H9 (cell line): Measurements from ENCODE around the gene P2RX6. TPM values are rescaled to one million over a fixed set of nuclear protein-coding genes. Genes with fewer than 3 reads are reported as not detected.

Experiments used
- DNase-seq: peaks from one replicate; pipeline ENCODE4 v3.0.0-alpha.2; 2017
- H2AFZ ChIP-seq: one replicate; pipeline ENCODE4 v1.6.1; 2013; ENCODE audit warnings: mild to moderate bottlenecking, low read length, control low read depth, moderate library complexity
- H2AK5ac ChIP-seq: 2 replicates; pipeline ENCODE4 v1.6.1; 2013; ENCODE audit warnings: low read length, control low read depth, mixed read lengths; ENCODE audit not compliant: insufficient read length
- H2BK120ac ChIP-seq: one replicate; pipeline ENCODE4 v1.6.1; 2013; ENCODE audit warnings: low read depth, mild to moderate bottlenecking, low read length, control low read depth, inconsistent platforms; ENCODE audit not compliant: poor library complexity, severe bottlenecking
- H2BK12ac ChIP-seq: 2 replicates; pipeline ENCODE4 v1.6.1; 2013; ENCODE audit warnings: low read length, control low read depth, mixed read lengths, low read depth; ENCODE audit not compliant: insufficient read length
- H2BK15ac ChIP-seq: 2 replicates; pipeline ENCODE4 v1.6.1; 2013; ENCODE audit warnings: low read depth, low read length, control low read depth
- H2BK20ac ChIP-seq: one replicate; pipeline ENCODE4 v1.6.1; 2013; ENCODE audit warnings: low read depth, mild to moderate bottlenecking, low read length, control low read depth, inconsistent platforms; ENCODE audit not compliant: poor library complexity, severe bottlenecking
- H2BK5ac ChIP-seq: 2 replicates; pipeline ENCODE4 v1.6.1; 2013; ENCODE audit warnings: low read length, control low read depth, mixed read lengths; ENCODE audit not compliant: insufficient read length
- H3K14ac ChIP-seq: 2 replicates; pipeline ENCODE4 v1.6.1; 2013; ENCODE audit warnings: low read length, control low read depth; ENCODE audit not compliant: insufficient read depth
- H3K18ac ChIP-seq: 2 replicates; pipeline ENCODE4 v1.6.1; 2013; ENCODE audit warnings: low read depth, mild to moderate bottlenecking, mixed read lengths, low read length, control low read depth; ENCODE audit not compliant: insufficient read length
- H3K23ac ChIP-seq: 2 replicates; pipeline ENCODE4 v1.6.1; 2013; ENCODE audit warnings: low read length, control low read depth, mixed read lengths, low read depth; ENCODE audit not compliant: insufficient read length
- H3K23me2 ChIP-seq: 2 replicates; pipeline ENCODE4 v1.6.1; 2013; ENCODE audit warnings: low read depth, mild to moderate bottlenecking, mixed read lengths, low read length, control low read depth; ENCODE audit not compliant: insufficient read length, poor library complexity, severe bottlenecking
- H3K27ac ChIP-seq: 2 replicates; pipeline ENCODE4 v1.5.1; 2013; ENCODE audit warnings: low read length, control low read depth, mixed read lengths, low read depth; ENCODE audit not compliant: insufficient read length
- H3K27me3 ChIP-seq: 2 replicates; pipeline ENCODE4 v1.6.1; 2013; ENCODE audit warnings: low read length, control low read depth, inconsistent platforms; ENCODE audit not compliant: insufficient read depth
- H3K4ac ChIP-seq: 2 replicates; pipeline ENCODE4 v1.6.1; 2013; ENCODE audit warnings: low read depth, mild to moderate bottlenecking, control low read depth, inconsistent platforms, low read length, moderate library complexity
- H3K4me1 ChIP-seq: 2 replicates; pipeline ENCODE4 v1.6.1; 2013; ENCODE audit warnings: low read length, control low read depth, inconsistent platforms; ENCODE audit not compliant: insufficient read depth
- H3K4me2 ChIP-seq: 2 replicates; pipeline ENCODE4 v1.6.1; 2013; ENCODE audit warnings: low read length, control low read depth, mixed read lengths; ENCODE audit not compliant: insufficient read length, insufficient read depth
- H3K56ac ChIP-seq: 2 replicates; pipeline ENCODE4 v1.6.1; 2013; ENCODE audit warnings: low read depth, mild to moderate bottlenecking, mixed read lengths, low read length, control low read depth; ENCODE audit not compliant: insufficient read length
- H3K79me1 ChIP-seq: 2 replicates; pipeline ENCODE4 v1.6.1; 2013; ENCODE audit warnings: low read depth, mild to moderate bottlenecking, moderate library complexity, low read length, control low read depth, inconsistent platforms; ENCODE audit not compliant: insufficient read depth, poor library complexity, severe bottlenecking
- H3K79me2 ChIP-seq: 2 replicates; pipeline ENCODE4 v1.6.1; 2013; ENCODE audit warnings: low read length, control low read depth, inconsistent platforms; ENCODE audit not compliant: insufficient read depth
- H3K9ac ChIP-seq: 2 replicates; pipeline ENCODE4 v1.6.1; 2013; ENCODE audit warnings: low read length, control low read depth, mixed read lengths; ENCODE audit not compliant: insufficient read length; ENCODE audit errors: extremely low read depth
- H3K9me3 ChIP-seq: one replicate; pipeline ENCODE4 v1.6.1; 2013; ENCODE audit warnings: low read depth, low read length, inconsistent platforms; ENCODE audit not compliant: control insufficient read depth
- H3T11ph ChIP-seq: one replicate; pipeline ENCODE4 v1.6.1; 2013; ENCODE audit warnings: mild to moderate bottlenecking, low read length, control low read depth, inconsistent platforms
- H4K20me1 ChIP-seq: one replicate; pipeline ENCODE4 v1.6.1; 2013; ENCODE audit not compliant: control insufficient read depth, insufficient read length, insufficient read depth
- H4K5ac ChIP-seq: 2 replicates; pipeline ENCODE4 v1.6.1; 2013; ENCODE audit warnings: low read depth, mild to moderate bottlenecking, mixed read lengths, low read length, control low read depth; ENCODE audit not compliant: insufficient read length
- H4K8ac ChIP-seq: replicated peaks from 2 replicates; pipeline ENCODE4 v1.6.1; 2013; ENCODE audit warnings: low read length, control low read depth, mixed read lengths, low read depth; ENCODE audit not compliant: insufficient read length
- H4K91ac ChIP-seq: 2 replicates; pipeline ENCODE4 v1.6.1; 2013; ENCODE audit warnings: low read depth, mild to moderate bottlenecking, moderate library complexity, mixed read lengths, low read length, control low read depth; ENCODE audit not compliant: insufficient read length
- H3K27ac Mint-ChIP-seq, 3 experiments: 2 replicates in 2 of 3; 3 replicates in 1 of 3; pipeline ENCODE4 v1.8.0; 2020 to 2021; ENCODE audit warnings: mixed read lengths in 3 of 3, mild to moderate bottlenecking in 1 of 3, moderate library complexity in 1 of 3
- H3K27me3 Mint-ChIP-seq: 2 replicates; pipeline ENCODE4 v1.8.0; 2021; ENCODE audit warnings: low read depth, mild to moderate bottlenecking, moderate library complexity, mixed read lengths
- H3K36me3 Mint-ChIP-seq, 3 experiments: 2 replicates in 2 of 3; 3 replicates in 1 of 3; pipeline ENCODE4 v1.8.0; 2020 to 2021; ENCODE audit warnings: low read depth in 3 of 3, mixed read lengths in 3 of 3; ENCODE audit not compliant: insufficient read depth in 1 of 3
- H3K4me1 Mint-ChIP-seq, 2 experiments: 2 replicates each; pipeline ENCODE4 v1.8.0; 2020; ENCODE audit warnings: mixed read lengths in 2 of 2
- H3K4me3 Mint-ChIP-seq, 2 experiments: 2 replicates in 1 of 2; 3 replicates in 1 of 2; pipeline ENCODE4 v1.8.0; 2020 to 2021; ENCODE audit warnings: mild to moderate bottlenecking in 2 of 2, mixed read lengths in 2 of 2, moderate library complexity in 1 of 2
- H3K9me3 Mint-ChIP-seq, 2 experiments: 2 replicates in 1 of 2; 3 replicates in 1 of 2; pipeline ENCODE4 v1.8.0; 2020; ENCODE audit warnings: mild to moderate bottlenecking in 2 of 2, mixed read lengths in 2 of 2, moderate library complexity in 1 of 2
- WGBS: extraction: QIAGEN DNeasy Blood & Tissue Kit; methylation state at CpG from one replicate; pipeline ENCODE4 v1.1.7; 2013; ENCODE audit warnings: missing lambda C conversion rate, low lambda C conversion rate, mixed read lengths; ENCODE audit not compliant: insufficient read length; ENCODE audit errors: extremely low coverage; 5-methylcytosine and 5-hydroxymethylcytosine counted together
- total RNA-seq: library from RNA; stranded (reverse); gene quantifications from 2 replicates; pipeline ENCODE4 v1.2.1, GENCODE V29; 2021
- TF ChIP-seq, protein P1 (sequence below): fragments of 200-600 bp; sonication (generic); conservative IDR thresholded peaks from 3 replicates; pipeline ENCODE4 v1.8.0; 2021; ENCODE audit warnings: antibody characterized with exemption, mild to moderate bottlenecking

P2RX6 gene
- total RNA-seq, 1 experiment from 2014 or later, result not detected

- no CpG with 5 or more reads among the region's 21 CpGs for WGBS
- H4K91ac ChIP-seq, result no peak overlapping the region
- no peak overlapping the region for H3T11ph ChIP-seq
Measured at GRCh38 chr22:20973634-20974286, 41.2 kb upstream of the P2RX6 start.

More at GRCh38 chr22:20973634-20974286, 41.2 kb upstream of the P2RX6 start:
- Histone ChIP-seq H2BK15ac (no peak overlapping the region), H3K27ac (no peak overlapping the region), H3K79me2 (no peaks in the 10 kb centered on the region), H2BK120ac (no peak overlapping the region), H3K14ac (no peak overlapping the region), H3K9me3 (no peaks in the 10 kb centered on the region), H2AK5ac (no peak overlapping the region), H2BK12ac (no peak overlapping the region), H2BK5ac (no peak overlapping the region), H3K4me1 (no peaks in the 10 kb centered on the region), H4K8ac (no peak overlapping the region), H3K27me3 (peaks cover 2% of the 10 kb centered on the region; the same call in 1 of the 2 replicates), H3K4me2 (no peak overlapping the region), H4K20me1 (no peaks in the 10 kb centered on the region), H4K5ac (no peak overlapping the region), H2AFZ (no peak overlapping the region), H2BK20ac (no peak overlapping the region), H3K23me2 (no peaks in the 10 kb centered on the region), H3K18ac (no peak overlapping the region), H3K4ac (no peak overlapping the region), H3K79me1 (no peaks in the 10 kb centered on the region), H3K9ac (no peak overlapping the region), H3K23ac (no peak overlapping the region), H3K56ac (no peak overlapping the region)
- Mint-ChIP-seq H3K36me3 (peaks cover 0 to 8% (median 4%) of the 10 kb centered on the region in 3 experiments; a peak in 4 of 7 replicates), H3K4me3 (no peak overlapping the region), H3K27ac (no peak overlapping the region), H3K27me3 (peaks cover 95% of the 10 kb centered on the region), H3K9me3 (peaks cover 9 to 11% of the 10 kb centered on the region in 2 experiments), H3K4me1 (peaks cover 8 to 21% of the 10 kb centered on the region in 2 experiments)
- TF ChIP-seq, protein P1, sequence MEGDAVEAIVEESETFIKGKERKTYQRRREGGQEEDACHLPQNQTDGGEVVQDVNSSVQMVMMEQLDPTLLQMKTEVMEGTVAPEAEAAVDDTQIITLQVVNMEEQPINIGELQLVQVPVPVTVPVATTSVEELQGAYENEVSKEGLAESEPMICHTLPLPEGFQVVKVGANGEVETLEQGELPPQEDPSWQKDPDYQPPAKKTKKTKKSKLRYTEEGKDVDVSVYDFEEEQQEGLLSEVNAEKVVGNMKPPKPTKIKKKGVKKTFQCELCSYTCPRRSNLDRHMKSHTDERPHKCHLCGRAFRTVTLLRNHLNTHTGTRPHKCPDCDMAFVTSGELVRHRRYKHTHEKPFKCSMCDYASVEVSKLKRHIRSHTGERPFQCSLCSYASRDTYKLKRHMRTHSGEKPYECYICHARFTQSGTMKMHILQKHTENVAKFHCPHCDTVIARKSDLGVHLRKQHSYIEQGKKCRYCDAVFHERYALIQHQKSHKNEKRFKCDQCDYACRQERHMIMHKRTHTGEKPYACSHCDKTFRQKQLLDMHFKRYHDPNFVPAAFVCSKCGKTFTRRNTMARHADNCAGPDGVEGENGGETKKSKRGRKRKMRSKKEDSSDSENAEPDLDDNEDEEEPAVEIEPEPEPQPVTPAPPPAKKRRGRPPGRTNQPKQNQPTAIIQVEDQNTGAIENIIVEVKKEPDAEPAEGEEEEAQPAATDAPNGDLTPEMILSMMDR, result no peak
- no peak for DNase-seq
